Inflammatory macrophage (primary cell): ENCODE data around the gene JMJD7.

Experiments used
- DNase-seq, 2 donors: peaks; one replicate each; pipeline ENCODE4 v3.0.0-alpha.2; 2020 to 2022

The JMJD7 gene

DNA sequence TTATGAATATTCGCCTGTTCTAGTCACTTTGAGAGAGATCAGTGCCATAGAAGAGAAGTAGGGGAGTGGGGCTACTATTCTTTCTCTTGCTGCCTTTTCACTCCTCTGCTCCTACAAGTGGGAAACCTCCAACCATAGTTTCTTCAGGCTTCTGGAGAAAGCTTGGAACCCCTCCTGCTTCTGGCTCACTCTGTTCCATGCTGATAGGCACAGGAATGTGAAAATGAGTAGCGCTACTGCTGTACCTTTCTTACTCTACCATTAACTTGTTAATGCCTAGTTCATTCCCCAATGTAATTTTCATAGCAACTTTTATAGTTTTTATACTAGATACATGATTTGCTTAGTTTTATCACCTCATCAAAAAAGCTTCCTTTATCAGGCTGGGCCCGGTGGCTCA lies 26.7 kb upstream of the JMJD7 start:
- DNase-seq: no peak

DNA sequence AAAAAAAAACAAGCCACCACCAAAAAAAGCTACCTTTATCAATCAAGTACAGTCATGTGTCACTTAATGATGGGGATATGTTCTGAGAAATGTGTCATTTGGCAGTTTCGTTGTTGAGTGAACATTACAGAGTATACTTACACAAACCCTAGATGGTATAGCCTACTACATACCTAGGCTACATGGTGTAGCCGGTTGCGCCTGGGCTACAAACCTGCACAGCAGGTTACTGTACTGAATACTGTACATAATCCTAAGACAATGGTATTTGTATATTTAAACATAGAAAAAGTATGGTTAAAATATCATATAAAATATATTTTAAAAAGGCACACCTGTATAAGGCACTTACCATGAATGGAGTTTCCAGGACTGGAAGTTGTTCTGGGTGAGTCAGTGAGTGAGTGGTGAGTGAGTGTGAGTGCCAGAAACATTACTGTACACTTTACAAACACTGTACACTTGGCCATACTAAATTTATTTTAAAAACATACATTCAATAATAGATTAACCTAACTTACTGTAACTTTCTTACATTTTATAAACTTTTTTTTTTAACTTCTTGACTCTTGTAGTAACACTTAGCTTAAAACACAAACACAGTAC lies 25.9 kb upstream of the JMJD7 start:
- no peak for DNase-seq

DNA sequence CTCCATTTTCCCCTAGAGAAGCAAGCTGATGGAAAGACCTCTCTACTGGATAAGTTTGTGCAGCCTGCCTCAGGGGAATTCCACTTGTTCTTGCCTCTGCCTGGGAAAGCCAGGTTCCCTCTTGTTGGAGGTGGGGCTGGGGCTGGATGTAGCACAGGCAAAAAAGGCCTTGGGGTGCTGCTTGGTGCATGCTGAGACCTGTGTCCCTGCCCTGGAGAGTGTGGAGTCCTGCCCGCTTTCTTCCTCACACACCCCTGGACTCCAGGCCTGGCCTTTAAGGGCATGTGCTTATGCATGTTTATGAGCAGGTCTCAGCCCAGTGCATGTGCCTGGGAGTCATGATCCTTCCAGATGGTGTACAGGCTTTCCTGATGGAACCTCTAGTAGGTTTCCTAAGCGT lies 23.5 kb upstream of the JMJD7 start:
- DNase-seq: no peak

DNA sequence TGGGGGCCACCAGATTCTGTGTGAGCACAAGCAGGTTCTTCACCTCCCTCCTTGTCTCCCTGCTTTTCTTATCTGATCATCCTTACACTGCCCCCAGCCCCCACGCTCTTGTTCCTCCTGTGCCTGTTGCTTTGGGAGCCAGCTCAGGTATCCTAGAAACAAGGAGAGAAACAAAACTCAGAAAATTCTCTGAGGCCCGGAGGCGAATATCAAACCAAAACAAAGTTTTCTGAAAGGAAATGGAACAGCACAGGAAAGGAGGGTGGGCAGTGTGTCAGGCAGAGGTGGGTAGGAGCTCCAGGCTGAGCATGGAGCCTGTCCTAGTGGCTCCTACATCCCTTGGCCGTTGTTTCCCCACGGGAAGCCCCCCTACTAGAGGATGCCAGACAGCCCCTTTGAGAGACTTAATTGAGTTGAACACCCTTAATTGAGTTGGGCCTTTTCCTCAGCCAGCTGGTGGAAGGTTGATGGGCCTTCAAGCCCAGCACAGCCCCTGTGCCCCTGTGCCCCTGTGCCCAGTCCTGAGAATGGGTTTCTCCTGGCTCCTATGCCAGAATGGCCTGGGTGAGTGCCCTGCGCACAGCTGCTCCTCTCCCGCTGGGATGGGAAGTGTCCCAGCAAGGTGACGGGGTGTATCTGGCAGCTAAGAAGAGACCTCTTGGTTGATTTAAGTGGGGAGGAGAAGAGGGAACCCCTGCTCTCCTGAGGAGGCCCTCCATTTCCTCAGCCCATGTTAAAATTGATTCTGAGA lies 22.8 kb upstream of the JMJD7 start:
- DNase-seq: no peak

DNA sequence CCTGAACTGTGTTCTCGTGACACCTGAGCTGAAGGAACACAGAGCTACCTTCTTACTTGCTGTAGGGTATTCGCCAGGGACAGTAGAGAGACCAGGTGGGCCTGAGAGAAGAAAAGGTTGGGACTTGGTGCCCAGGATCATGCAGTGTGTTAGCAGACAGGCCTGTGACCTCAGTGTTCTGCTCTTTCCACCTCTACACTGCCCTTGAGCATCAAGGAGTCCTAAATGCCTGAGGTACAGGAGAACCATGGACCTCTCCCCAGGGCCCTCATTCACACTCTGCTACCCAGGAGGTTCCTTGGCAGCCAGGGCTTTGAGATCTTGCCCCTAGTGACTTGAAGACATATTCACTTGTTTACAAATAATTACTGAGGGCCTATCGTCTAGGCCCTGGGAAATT lies 22.2 kb upstream of the JMJD7 start:
- DNase-seq: no peak

DNA sequence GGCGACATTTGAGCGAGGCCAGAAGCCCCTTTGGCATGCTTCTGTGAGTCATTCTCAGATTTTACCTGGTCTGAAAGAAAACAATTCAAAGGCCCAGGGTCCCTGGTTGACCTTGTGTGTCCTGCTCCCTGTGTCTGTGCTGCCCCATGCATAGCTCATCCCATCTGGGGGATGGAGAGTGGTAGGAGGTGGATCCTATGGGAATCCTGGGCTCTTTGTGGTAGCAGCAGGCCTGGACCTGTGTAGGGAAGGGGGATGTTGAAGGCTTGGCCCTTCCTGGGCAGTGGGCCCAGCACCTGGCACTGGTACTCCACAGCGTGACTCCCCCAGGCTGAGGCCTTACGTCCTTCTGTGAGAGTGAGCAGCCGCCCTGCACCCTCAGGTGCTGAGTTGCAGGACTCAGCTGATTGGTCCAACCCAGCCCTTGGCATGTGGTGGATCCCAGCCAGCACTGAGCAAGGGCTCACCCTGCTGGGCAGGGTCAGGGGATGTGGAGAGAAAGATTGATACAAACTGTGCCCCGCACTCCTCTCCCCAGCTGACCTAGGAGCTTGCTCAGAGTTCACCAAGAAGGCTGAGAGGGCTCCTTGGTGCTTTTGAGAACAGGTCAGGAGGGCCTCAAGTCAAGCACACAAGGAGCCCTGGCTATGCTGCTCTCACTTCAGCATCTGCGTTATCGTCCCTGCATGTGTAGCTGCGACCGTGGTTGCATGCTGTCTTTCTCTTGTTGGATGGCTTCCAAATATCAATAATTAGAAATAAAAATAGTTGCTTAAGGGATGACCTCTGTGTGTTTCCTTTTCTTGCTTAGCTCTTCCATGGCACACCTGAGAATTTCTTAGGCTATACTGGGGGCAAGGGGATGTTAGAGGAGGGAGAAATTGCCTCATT lies 21.4 kb upstream of the JMJD7 start:
- no peak for DNase-seq

DNA sequence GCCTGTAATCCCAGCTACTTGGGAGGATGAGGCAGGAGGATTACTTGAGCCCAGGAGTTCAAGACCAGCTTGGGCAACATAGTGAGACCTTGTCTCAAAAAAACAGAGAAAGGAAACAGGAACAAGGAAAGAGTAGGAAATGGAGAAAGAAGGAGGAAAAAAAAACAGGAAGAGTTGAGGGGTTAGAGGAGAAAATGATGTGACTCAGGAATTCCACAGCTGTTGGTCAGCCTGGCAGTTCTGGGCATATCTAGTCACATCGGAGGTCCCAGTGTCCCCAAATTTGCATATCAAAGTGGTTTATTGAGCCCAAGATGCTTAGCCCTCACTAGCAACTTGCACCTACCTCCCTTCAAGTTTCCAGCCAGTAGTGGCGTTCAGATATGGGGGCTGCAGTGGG lies 18.8 kb upstream of the JMJD7 start:
- no peak for DNase-seq

DNA sequence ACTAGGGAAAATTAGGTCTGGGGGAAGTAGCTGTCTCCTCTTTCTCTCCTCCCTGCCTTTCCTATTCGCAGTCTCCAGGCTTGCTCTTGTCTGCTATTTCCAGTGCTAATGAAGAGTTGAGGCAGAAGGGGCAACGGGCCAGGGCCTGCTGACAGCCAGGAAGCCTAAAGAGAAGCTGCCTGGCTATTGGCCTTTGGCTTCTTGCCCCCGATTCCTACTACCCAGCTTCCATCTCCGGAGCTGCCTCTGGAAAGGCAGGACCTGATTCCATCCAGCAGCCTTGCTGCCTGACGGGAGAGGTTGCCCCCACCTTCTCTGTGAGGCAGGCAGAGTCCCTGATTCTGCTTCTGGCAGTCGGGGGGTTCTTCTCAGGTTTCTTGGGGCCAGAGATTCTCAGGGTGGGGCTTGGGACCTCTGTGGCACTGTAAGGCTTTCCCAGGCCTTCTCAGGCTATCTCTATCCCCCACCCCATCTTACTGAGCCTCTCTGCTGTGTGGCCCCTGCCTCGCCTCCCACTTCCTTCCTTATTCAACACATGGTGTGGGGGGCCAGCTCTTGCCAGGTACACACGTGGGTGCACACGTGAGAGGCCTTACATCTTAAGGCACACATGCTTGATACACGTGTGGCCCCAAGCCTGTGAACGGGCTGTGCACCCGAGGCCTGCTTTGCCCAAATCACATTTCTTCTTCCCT lies 18.2 kb upstream of the JMJD7 start:
- no peak for DNase-seq

DNA sequence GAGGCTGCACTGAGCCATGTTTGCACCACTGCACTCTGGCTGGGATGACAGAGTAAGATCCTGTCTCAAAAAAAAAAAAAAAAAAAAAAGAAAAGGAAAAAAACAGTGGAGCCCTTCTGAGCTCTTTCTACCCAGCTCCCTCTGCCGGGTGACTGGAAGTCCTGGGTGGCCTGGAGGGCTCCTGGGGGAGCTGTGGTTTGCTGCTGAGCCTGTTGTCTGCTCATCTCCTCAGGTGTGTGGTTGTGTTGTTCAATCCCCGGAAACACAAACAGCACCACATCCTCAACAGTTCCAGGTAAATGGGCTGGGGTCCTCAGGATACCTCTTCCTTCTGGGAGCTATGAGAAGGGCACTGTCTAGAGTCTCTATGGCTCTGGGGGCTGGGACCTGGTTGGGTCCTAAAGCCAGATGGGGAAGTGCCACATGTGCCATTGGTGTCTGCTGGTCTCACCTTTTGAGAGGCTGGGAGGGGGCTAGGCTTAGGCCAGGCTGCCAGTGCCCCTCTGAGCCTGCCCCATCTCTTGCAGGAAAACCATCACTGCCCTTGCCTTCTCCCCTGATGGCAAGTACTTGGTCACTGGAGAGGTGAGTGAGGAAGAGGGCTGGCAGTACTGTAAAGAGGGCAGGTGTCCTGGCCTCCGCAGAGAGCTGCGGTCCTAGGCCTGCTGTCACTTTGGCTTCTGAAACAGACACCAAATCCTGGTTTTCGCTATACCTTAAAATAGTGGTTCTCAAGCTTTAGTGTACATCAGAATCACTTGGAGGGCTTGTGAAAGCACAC lies 17.1 kb upstream of the JMJD7 start:
- no peak for DNase-seq

DNA sequence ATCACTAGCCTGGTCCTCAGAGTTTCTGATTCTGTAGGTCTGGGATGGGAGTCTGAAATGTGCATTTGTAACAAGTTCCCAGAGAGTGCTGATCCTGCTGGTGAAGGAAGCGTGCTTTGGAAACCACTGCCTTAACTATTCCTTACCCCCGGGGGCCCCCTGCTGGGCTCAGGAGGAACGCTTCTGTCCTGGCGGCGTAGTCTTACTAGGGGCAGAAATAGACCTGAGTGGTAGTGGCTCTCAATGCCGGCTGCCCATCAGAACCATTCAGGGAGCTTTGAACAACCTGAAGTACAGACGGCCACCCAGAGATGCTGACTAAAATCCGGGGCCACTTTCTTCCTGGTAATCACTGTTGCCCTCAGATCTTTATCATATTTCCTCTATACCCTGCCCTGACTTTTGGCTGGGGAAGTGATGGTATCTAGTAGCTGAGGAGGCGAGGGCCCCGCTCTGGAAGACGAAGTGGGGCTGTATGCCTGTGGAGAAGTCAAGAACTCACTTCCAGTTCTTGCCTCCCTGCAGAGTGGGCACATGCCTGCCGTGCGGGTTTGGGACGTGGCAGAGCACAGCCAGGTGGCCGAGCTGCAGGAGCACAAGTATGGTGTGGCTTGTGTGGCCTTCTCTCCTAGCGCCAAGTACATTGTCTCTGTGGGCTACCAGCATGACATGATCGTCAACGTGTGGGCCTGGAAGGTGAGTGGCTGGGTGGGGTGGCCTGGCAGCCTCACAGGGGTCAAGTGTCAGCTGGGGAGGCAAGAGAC lies 16.3 kb upstream of the JMJD7 start:
- DNase-seq: peak; percentile 78 to 82

DNA sequence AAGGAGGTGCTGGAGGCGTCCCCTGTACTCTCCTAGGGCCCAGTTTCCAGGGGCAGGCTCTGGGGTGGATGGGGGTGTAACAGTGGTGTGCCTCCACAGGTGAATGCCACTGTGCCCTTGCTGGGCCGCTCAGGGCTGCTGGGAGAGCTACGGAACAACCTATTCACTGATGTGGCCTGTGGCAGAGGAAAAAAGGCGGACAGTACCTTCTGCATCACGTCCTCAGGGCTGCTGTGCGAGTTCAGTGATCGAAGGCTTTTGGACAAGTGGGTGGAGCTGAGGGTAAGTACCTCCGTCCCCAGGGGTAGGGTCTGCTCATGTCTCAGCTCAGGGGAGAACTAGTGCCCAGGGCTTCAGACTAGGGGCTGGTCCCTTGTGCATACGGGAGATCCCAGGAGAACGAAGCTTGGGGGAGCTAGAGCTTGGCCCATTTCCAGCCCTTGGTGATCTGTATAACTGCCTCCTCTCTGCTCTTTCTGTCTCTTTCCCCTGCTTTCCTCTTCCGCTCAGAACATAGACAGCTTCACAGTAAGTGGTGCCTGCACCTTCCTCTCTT lies 15.0 kb upstream of the JMJD7 start:
- DNase-seq: no peak

DNA sequence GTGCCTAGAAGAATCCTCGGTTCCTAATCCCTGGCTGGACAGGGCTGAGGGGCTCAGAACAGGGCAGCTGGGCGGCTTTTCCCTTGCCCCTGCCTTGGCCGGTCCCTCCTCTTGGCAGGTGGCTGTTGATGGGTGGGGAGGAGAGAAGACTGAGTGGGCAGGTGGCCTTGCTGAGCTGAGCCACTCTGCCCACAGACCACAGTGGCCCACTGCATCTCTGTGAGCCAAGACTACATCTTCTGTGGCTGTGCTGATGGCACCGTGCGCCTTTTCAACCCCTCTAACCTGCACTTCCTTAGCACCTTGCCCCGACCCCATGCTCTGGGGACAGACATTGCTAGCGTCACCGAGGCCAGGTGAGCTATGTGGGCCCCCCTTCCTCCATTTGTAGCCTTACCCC lies 14.5 kb upstream of the JMJD7 start:
- no peak for DNase-seq

DNA sequence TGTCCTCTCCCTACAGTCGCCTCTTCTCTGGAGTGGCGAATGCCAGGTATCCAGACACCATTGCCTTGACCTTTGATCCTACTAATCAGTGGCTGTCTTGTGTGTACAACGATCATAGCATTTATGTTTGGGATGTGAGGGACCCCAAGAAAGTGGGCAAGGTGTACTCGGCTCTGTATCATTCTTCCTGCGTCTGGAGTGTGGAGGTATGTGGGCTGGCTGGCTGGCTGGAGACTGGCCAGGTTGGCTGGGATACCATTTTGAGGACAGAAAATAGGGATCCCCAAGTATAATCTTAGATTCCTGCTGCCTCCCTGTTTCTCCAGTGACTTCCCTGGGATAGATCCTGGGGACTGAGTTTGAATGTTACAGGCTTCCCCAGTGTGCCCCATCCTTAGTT lies 13.4 kb upstream of the JMJD7 start:
- DNase-seq: no peak

DNA sequence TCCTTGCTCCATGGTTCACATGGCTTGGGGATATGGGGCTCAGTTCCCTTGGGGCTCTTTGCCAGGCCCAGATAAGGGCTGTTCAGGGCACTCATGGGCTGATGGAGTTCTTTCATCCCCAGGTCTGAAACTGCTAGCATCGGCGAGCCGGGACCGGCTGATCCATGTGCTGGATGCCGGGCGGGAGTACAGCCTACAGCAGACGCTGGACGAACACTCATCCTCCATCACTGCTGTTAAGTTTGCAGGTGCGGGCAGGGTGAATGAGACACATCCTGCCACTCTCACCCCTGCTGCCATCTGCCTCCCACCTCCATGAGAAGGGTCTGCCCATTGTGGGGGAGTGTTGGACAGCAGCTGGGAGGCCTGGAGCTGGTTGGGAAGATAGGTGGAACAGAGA lies 11.1 kb upstream of the JMJD7 start:
- DNase-seq: no peak

DNA sequence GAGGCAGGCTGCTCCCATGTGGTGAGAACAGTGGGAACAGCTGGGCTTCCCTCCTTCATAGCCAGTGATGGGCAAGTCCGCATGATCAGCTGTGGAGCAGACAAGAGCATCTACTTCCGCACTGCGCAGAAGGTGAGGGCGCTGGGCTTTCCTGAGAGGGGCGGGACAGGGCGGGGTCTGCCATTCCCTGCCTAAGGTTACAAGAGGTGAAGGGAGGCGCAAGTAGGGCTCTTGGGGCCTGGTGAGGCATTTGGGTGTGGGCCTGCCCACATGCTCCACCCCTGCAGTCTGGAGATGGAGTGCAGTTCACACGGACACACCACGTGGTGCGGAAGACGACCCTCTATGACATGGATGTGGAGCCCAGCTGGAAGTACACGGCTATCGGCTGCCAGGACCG lies 10.6 kb upstream of the JMJD7 start:
- no peak for DNase-seq

DNA sequence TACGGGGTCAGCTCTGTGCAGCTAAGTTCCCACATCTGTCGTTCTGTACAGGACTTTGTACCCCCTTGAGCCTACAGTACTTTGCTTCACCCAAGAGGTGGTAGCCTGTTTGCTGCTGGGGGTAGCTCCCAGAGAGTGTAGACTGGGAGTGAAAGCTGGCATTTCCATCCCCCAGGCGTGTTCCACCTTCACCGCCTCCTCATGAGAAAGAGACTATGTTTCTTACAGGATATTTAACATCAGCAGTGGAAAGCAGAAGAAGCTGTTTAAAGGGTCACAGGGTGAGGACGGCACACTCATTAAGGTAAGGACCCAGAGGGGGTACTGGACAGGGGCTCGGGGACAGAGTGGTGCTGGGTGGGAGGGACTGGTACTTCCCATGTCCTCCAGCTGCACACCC lies 10.1 kb upstream of the JMJD7 start:
- no peak for DNase-seq

DNA sequence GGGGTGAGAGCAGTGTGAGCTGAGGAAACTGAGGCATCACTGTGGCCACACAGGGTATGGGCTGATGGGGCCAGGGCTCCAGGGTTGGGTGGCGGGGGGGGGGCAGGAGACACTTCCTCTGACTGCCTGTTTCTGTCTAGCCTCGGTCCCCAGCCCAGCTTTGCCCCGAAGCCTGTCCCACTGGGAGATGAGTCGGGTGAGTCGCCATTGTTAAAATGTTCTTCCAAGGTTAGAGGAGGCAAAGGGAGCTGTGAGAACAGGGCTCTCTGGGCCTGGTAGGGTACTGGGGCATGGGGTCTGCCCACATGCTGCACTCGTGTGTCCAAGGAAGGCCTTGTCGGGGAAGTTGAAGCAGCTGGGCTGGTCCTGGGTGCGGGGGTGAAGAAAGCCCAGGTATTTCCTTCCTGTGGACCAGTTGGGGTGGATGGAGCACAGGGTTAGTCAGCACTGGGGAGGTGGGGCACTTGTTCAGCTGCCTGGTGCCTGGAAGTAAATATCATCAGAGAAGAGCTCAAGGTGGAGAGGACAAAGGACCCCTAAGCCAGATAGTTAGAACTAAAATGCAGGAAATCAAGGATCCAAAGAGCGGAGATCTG lies 8.3 kb upstream of the JMJD7 start:
- no peak for DNase-seq

DNA sequence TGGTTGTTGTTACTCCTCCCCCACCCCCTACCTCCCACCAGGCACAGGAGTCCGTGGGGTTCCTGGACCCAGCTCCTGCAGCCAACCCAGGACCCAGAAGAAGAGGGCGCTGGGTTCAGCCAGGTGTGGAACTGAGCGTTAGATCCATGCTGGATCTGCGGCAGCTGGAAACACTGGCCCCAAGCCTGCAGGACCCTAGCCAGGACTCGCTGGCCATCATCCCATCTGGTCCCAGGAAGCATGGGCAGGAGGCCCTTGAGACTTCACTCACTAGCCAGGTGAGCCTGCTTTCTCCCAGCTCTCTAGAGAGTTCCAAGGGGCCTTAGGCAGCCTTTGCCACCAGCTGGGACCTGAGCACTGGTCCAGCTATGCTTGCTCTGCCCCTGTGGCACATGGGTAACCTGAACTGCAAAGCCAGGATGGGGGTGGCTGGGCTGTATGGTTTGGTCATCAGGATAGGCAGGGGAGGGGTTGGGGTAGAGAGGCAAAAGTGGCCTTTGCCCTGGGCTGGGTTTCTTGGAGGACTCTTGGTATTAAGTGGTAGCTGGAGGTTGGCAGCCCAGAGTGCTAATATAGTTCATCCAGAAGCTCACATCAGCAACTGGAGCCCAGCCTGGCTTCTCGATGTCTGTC lies 7.0 kb upstream of the JMJD7 start:
- DNase-seq: no peak

DNA sequence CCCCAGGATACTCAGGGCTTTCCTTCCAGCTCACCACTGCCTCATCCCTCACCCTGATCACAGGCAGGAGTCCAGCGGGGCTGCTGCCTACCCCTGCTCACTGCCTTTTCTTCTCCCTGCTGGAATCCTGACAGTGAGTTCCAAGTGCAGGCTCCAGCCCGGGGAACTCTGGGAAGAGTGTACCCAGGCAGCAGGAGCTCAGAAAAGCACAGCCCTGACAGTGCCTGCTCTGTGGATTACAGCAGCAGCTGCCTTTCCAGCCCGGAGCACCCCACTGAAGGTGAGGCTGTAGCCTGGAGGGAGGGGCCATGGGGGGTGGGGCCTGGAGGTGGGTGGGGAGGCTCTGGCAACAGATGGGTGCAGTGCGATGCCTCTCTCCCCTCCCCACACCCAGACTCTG lies 6.1 kb upstream of the JMJD7 start:
- no peak for DNase-seq

DNA sequence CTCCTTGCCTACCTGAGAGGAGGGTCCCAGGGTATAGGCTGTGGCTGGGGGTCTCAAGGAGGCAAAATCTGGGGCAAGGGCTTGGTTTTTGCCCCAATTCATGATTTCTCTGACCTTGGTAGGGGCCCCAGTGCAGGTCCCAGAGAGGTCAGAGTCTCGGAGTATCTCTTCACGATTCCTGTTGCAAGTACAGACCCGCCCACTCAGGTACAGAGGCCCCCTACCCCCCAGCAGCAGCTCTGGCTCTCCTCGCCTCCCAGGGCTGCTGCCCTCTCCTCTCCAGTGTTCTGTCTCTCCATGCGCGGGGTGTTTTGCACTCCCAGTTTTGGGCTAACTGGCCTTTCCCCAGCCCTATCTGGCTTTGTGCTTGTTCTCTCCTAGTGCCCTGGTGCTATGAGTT lies 5.4 kb upstream of the JMJD7 start:
- no peak for DNase-seq
